K562 (cell line): ENCODE measurements around the gene CROT. TPM values are rescaled to one million over a fixed set of nuclear protein-coding genes. Genes with fewer than 3 reads are reported as not detected.

ENCODE experiments used
- ATF1 ChIP-seq, 2 experiments: fragments of 450-650 bp in 1 of 2; IDR thresholded peaks; 2 replicates each; pipeline ENCODE4 v1.6.1; 2016; ENCODE audit warnings: missing compliant biosample characterization in 1 of 2, missing genetic modification characterization in 1 of 2
- CC2D1A ChIP-seq: fragments of 450-650 bp; IDR thresholded peaks from 2 replicates; pipeline ENCODE4 v1.6.1; 2017; ENCODE audit warnings: mild to moderate bottlenecking
- GATAD2A ChIP-seq: fragments of 450-650 bp; IDR thresholded peaks from 2 replicates; pipeline ENCODE4 v1.6.1; 2017
- HCFC1 ChIP-seq: IDR thresholded peaks from 2 replicates; pipeline ENCODE4 v1.6.1; 2012; ENCODE audit warnings: low read depth, low read length, improper control_type of control experiment
- HDAC3 ChIP-seq: fragments of 450-650 bp; IDR thresholded peaks from 2 replicates; pipeline ENCODE4 v1.6.1; 2018; ENCODE audit warnings: borderline replicate concordance, mild to moderate bottlenecking, moderate library complexity; ENCODE audit not compliant: partially characterized antibody
- HES1 ChIP-seq: fragments of 450-650 bp; IDR thresholded peaks from 2 replicates; pipeline ENCODE4 v1.6.1; 2016; ENCODE audit warnings: low read depth, mild to moderate bottlenecking, moderate library complexity
- JUN ChIP-seq, 2 experiments: sonication (generic) in 1 of 2; formaldehyde crosslinking in 1 of 2; IDR thresholded peaks; 2 replicates each; pipeline versions ENCODE4 v1.6.1 to v1.8.0; 2012 to 2022; ENCODE audit warnings: borderline replicate concordance in 2 of 2, mild to moderate bottlenecking in 2 of 2, improper control_type of control experiment in 1 of 2, low read depth in 1 of 2, low read length in 1 of 2, missing genetic modification reagents in 1 of 2
- MLX ChIP-seq, 2 experiments: fragments of 450-650 bp in 1 of 2; sonication (generic) in 1 of 2; formaldehyde crosslinking; conservative IDR thresholded peaks; 2 replicates each; pipeline versions ENCODE4 v1.4.0 to v1.8.1; 2020 to 2022; ENCODE audit warnings: mild to moderate bottlenecking in 1 of 2, missing genetic modification reagents in 1 of 2
- NCOA1 ChIP-seq: fragments of 450-650 bp; IDR thresholded peaks from 2 replicates; pipeline ENCODE4 v1.6.1; 2016; ENCODE audit warnings: low read depth
- NFIX ChIP-seq: fragments of 250-450 bp; sonication (Bioruptor Pico); IDR thresholded peaks from 2 replicates; pipeline ENCODE4 v1.4.0; 2020; ENCODE audit warnings: low read depth, mild to moderate bottlenecking, moderate library complexity
- PTTG1 ChIP-seq: fragments of 450-650 bp; IDR thresholded peaks from 2 replicates; pipeline ENCODE4 v1.6.1; 2016; ENCODE audit warnings: low read depth, mild to moderate bottlenecking, missing genetic modification characterization, missing compliant biosample characterization
- RUNX1 ChIP-seq: sonication (generic); IDR thresholded peaks from 2 replicates; pipeline ENCODE4 v1.6.1; 2016; ENCODE audit warnings: antibody characterized with exemption, low read depth
- SIRT6 ChIP-seq: IDR thresholded peaks from one replicate; pipeline ENCODE4 v1.6.1; 2012; ENCODE audit warnings: low read depth, mild to moderate bottlenecking, control low read depth, inconsistent platforms, low read length, moderate library complexity
- SMARCA5 ChIP-seq: fragments of 450-650 bp; IDR thresholded peaks from 2 replicates; pipeline ENCODE4 v1.6.1; 2016
- SMARCE1 ChIP-seq: fragments of 450-650 bp; IDR thresholded peaks from 2 replicates; pipeline ENCODE4 v1.7.1; 2016; ENCODE audit warnings: mild to moderate bottlenecking
- SREBF2 ChIP-seq: sonication (generic); formaldehyde crosslinking; IDR thresholded peaks from 2 replicates; pipeline ENCODE4 v1.4.0; 2020; ENCODE audit warnings: mild to moderate bottlenecking, missing genetic modification reagents
- ZBTB17 ChIP-seq: fragments of 450-650 bp; formaldehyde crosslinking; IDR thresholded peaks from 2 replicates; pipeline ENCODE4 v1.4.0; 2020; ENCODE audit warnings: mild to moderate bottlenecking
- ZNF324 ChIP-seq: fragments of 250-450 bp; sonication (Bioruptor Pico); IDR thresholded peaks from 2 replicates; pipeline ENCODE4 v1.4.0; 2020; ENCODE audit warnings: mild to moderate bottlenecking
- ZNF354B ChIP-seq: fragments of 250-450 bp; sonication (Bioruptor Pico); IDR thresholded peaks from 2 replicates; pipeline ENCODE4 v1.4.0; 2020
- polyA plus RNA-seq, 8 experiments: library from polyadenylated mRNA; depleted of rRNA in 4 of 8; stranded (reverse) in 5 of 8; unstranded in 3 of 8; fragments of >200 nt; fragmentation: Nextera tagmentation in 2 of 8; fragmentation: Illumina TruSeq in 1 of 8; extraction: Ambion mirVana in 2 of 8; extraction: Trizol in 1 of 8; gene quantifications; 2 replicates each; pipeline versions ENCODE4 v1.2.1 to v1.2.3, GENCODE V29; 2011 to 2014; ENCODE audit warnings: inconsistent platforms in 1 of 8, missing spikeins in 1 of 8
- total RNA-seq, 7 experiments: library from RNA; depleted of rRNA in 6 of 7; stranded (reverse); fragments of >200 nt in 6 of 7; fragmentation: Illumina TruSeq in 2 of 7; extraction: Trizol in 2 of 7; gene quantifications; 2 replicates each; pipeline versions ENCODE4 v1.2.1 to v1.2.3, GENCODE V29; 2011 to 2021; ENCODE audit warnings: low replicate concordance in 1 of 7
- TF ChIP-seq, protein P1 (sequence below), 3 experiments: fragments of 200-800 bp in 1 of 3; sonication (Bioruptor generic) in 1 of 3; sonication (generic) in 1 of 3; formaldehyde crosslinking in 1 of 3; IDR thresholded peaks; 2 replicates each; pipeline versions ENCODE4 v1.6.1 to v1.8.0; 2016 to 2022; ENCODE audit warnings: mild to moderate bottlenecking in 2 of 3, missing compliant biosample characterization in 2 of 3, missing genetic modification characterization in 2 of 3, missing genetic modification reagents in 1 of 3

Gene CROT
- total and polyA plus RNA-seq, 9 of the 15 experiments (the other 6 are each of a cell fraction or from before 2014, with no cell fraction given), result 2.5 to 8.1 (median 5.1) TPM

DNA sequence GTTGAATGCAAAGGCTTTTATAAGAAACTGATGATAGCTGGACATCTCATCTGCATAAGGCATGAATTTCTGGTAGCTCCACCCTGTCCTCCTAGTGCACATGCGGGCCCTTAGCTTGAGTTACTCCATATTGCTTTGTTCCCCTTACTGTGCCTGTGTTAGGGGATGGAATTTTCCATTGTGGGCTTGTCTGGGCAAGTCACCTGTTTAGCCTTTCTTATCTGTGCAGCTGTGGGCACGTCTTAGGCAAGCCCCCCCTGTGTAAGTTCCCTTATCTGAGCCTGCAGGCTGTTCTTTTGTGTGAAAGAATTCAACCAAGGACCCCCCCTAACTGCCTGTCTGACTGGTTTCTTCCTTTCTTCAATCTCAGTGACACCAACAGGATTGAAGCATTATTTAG lies 14.5 kb upstream of the CROT start (continued):
- no peak for TF ChIP-seq MLX (CRISPR knock-in tag; conservative IDR thresholded peaks at IDR 0.05)
- peak; percentile 95 for TF ChIP-seq ZNF354B (CRISPR knock-in tag)
- peak; percentile 92 for TF ChIP-seq SMARCE1
- no peak for TF ChIP-seq SIRT6
- TF ChIP-seq NFIX, result peak; percentile 32; the same call in 1 of the 2 replicates
- TF ChIP-seq SMARCA5, result no peak
- TF ChIP-seq ATF1 (CRISPR knock-in tag; IDR thresholded peaks at IDR 0.05), result no peak
- peak; percentile 81 for TF ChIP-seq ATF1 (tag; IDR thresholded peaks at IDR 0.05)
- peak; percentile 69; the same call in 1 of the 2 replicates for TF ChIP-seq RUNX1
- TF ChIP-seq SREBF2 (CRISPR knock-in tag), result no peak
- TF ChIP-seq JUN (IDR thresholded peaks at IDR 0.05; ENCODE audit: borderline replicate concordance, low read depth, low read length), result 0 out of 2 replicates have a peak, but pooled peaks have one; percentile 44
- TF ChIP-seq JUN (CRISPR knock-in tag; IDR thresholded peaks at IDR 0.05; ENCODE audit: borderline replicate concordance), result no peak
- TF ChIP-seq GATAD2A, result no peak
- peak; percentile 94 for TF ChIP-seq PTTG1 (tag)
- peak; percentile 73; the same call in 1 of the 2 replicates for TF ChIP-seq NCOA1
- peak; percentile 77 for TF ChIP-seq HDAC3
- TF ChIP-seq ZBTB17, result peak; percentile 97
- TF ChIP-seq, protein P1, sequence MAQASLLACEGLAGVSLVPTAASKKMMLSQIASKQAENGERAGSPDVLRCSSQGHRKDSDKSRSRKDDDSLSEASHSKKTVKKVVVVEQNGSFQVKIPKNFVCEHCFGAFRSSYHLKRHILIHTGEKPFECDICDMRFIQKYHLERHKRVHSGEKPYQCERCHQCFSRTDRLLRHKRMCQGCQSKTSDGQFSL (CRISPR knock-in tag; IDR thresholded peaks at IDR 0.05), result no peak
- TF ChIP-seq, protein P1 (tag; IDR thresholded peaks at IDR 0.05), result peak; percentile 48 to 93; a peak in 2 of 4 replicates
- TF ChIP-seq HCFC1, result no peak
- TF ChIP-seq ZNF324, result peak; percentile 84
- peak; percentile 65; the same call in 1 of the 2 replicates for TF ChIP-seq HES1
- TF ChIP-seq CC2D1A, result peak; percentile 81
